Esophagus muscularis mucosa (tissue), 4 donors: ENCODE data around the gene FOXL2. TPM values are rescaled to one million over a fixed set of nuclear protein-coding genes. Genes with fewer than 3 reads are reported as not detected.

Experiments used
- DNase-seq: peaks from one replicate; pipeline ENCODE4 v3.0.0-alpha.2; 2017; ENCODE audit errors: extremely low spot score
- H3K27ac ChIP-seq, 4 donors: fragments of 200-600 bp; sonication (generic); replicated peaks in 1 of 4; 1 replicate in 3 of 4; 2 replicates in 1 of 4; pipeline ENCODE4 v1.5.1; 2016 to 2019; ENCODE audit warnings: mild to moderate bottlenecking in 1 of 4
- H3K27me3 ChIP-seq, 4 donors: fragments of 200-600 bp; sonication (generic); one replicate each; pipeline versions ENCODE4 v1.5.1 to v1.6.0; 2016 to 2019
- H3K36me3 ChIP-seq, 4 donors: fragments of 200-600 bp; sonication (generic); one replicate each; pipeline ENCODE4 v1.5.1; 2016 to 2019
- H3K4me1 ChIP-seq, 4 donors: fragments of 200-600 bp; sonication (generic); one replicate each; pipeline ENCODE4 v1.5.1; 2016 to 2019
- H3K4me3 ChIP-seq, 4 donors: fragments of 200-600 bp; sonication (generic); 1 replicate in 2 of 4; 2 replicates in 2 of 4; pipeline ENCODE4 v1.5.1; 2016 to 2019; ENCODE audit warnings: mild to moderate bottlenecking in 4 of 4, moderate library complexity in 1 of 4
- H3K9me3 ChIP-seq, 4 donors: fragments of 200-600 bp; sonication (generic); 1 replicate in 3 of 4; 2 replicates in 1 of 4; pipeline ENCODE4 v1.5.1; 2016 to 2019
- CTCF ChIP-seq, 3 experiments: fragments of 200-600 bp in 2 of 3; fragments of 450-650 bp in 1 of 3; sonication (generic) in 2 of 3; IDR thresholded peaks; one replicate each; pipeline ENCODE4 v1.5.1; 2017 to 2019; ENCODE audit warnings: antibody characterized with exemption in 3 of 3, mild to moderate bottlenecking in 2 of 3, moderate library complexity in 1 of 3
- EP300 ChIP-seq: sonication (generic); formaldehyde crosslinking; IDR thresholded peaks from one replicate; pipeline ENCODE4 v1.6.1; 2017; ENCODE audit warnings: antibody characterized with exemption
- POLR2A ChIP-seq: fragments of 450-650 bp; IDR thresholded peaks from one replicate; pipeline ENCODE4 v1.6.1; 2017; ENCODE audit warnings: antibody characterized with exemption, moderate library complexity, mild to moderate bottlenecking, low read depth
- POLR2AphosphoS5 ChIP-seq, 2 donors: sonication (generic); formaldehyde crosslinking; IDR thresholded peaks; one replicate each; pipeline ENCODE4 v1.6.1; 2017; ENCODE audit warnings: antibody characterized with exemption in 2 of 2
- WGBS: methylation state at CpG from one replicate; pipeline ENCODE4 v1.1.5; 2018; 5-methylcytosine and 5-hydroxymethylcytosine counted together
- intact Hi-C: fragments of 100-400 bp; cut with DNase I; formaldehyde crosslinking; loops from one replicate; pipeline ENCODE4 v1.15.1; 2023
- total RNA-seq, 4 donors: library from RNA; depleted of rRNA; stranded (reverse); fragments of >200 nt; gene quantifications; one replicate each; pipeline versions ENCODE4 v1.1.0 to v1.2.1, GENCODE V29; 2016

The FOXL2 gene
- total RNA-seq, 4 donors from 2014 or later = 0.17 to 0.26 TPM; not detected in 2

- H3K9me3 ChIP-seq = no peaks in the 10 kb centered on the region
- peak overlapping the region; percentile 87 to 96 (median 94) for H3K27ac ChIP-seq
- WGBS = 4% methylated on average over 46 of the region's 68 CpGs
- no peaks in the 10 kb centered on the region for H3K27me3 ChIP-seq
- peak overlapping the region; percentile 61 to 88 (median 82) for H3K4me3 ChIP-seq
- H3K36me3 ChIP-seq = no peaks in the 10 kb centered on the region
- TF ChIP-seq POLR2AphosphoS5 (IDR thresholded peaks at IDR 0.05) = peak; percentile 59 to 61
- TF ChIP-seq CTCF (IDR thresholded peaks at IDR 0.05) = peak; percentile 84 to 90 (median 88)
- TF ChIP-seq POLR2A = no peak
- no peak for TF ChIP-seq EP300
- intact Hi-C loops = loop anchor here (1.0 to 10.0 kb wide), 4 partner anchors 81 to 322 kb away; partner anchors contain the start of genes CEP70 and PIK3CB
- peaks cover 0 to 20% (median 15%) of the 10 kb centered on the region in 4 donors for H3K4me1 ChIP-seq
- peak; percentile 97 for DNase-seq
Observed at GRCh38 chr3:138915503-138916498, 31.1 kb downstream of the FOXL2 start.

- TF ChIP-seq EP300 (no peak), POLR2AphosphoS5 (IDR thresholded peaks at IDR 0.05) (no peak), POLR2A (no peak), CTCF (IDR thresholded peaks at IDR 0.05) (no peak)
- Histone ChIP-seq H3K4me3 (peak overlapping the region; percentile 61 to 88 (median 82)), H3K36me3 (no peaks in the 10 kb centered on the region), H3K4me1 (peaks cover 0 to 20% (median 15%) of the 10 kb centered on the region in 4 donors), H3K27me3 (no peaks in the 10 kb centered on the region), H3K9me3 (no peaks in the 10 kb centered on the region), H3K27ac (peak overlapping the region; percentile 87 to 96 (median 94))
- 13% methylated on average over 18 of the region's 19 CpGs for WGBS
- no peak for DNase-seq
- intact Hi-C loops = loop anchor here (1.0 to 10.0 kb wide), 3 partner anchors 80 to 321 kb away; partner anchors contain the start of genes CEP70 and PIK3CB
Observed at GRCh38 chr3:138914870-138915502, 32.0 kb downstream of the FOXL2 start.

GRCh38 chr3:138913766-138914165, 33.2 kb downstream of the FOXL2 start:
- no peak for DNase-seq
- intact Hi-C loops = loop anchor here (2.0 to 10.0 kb wide), 2 partner anchors 79 to 139 kb away; partner anchors contain the start of gene PIK3CB
- Histone ChIP-seq H3K9me3 (no peaks in the 10 kb centered on the region), H3K27me3 (no peaks in the 10 kb centered on the region), H3K27ac (no peak overlapping the region), H3K36me3 (no peaks in the 10 kb centered on the region), H3K4me3 (no peak overlapping the region), H3K4me1 (peaks cover 0 to 20% (median 15%) of the 10 kb centered on the region in 4 donors)
- TF ChIP-seq EP300 (no peak), POLR2A (no peak), POLR2AphosphoS5 (IDR thresholded peaks at IDR 0.05) (no peak), CTCF (IDR thresholded peaks at IDR 0.05) (no peak)
- WGBS = 93% methylated on average over 3 of the region's 3 CpGs

DNA sequence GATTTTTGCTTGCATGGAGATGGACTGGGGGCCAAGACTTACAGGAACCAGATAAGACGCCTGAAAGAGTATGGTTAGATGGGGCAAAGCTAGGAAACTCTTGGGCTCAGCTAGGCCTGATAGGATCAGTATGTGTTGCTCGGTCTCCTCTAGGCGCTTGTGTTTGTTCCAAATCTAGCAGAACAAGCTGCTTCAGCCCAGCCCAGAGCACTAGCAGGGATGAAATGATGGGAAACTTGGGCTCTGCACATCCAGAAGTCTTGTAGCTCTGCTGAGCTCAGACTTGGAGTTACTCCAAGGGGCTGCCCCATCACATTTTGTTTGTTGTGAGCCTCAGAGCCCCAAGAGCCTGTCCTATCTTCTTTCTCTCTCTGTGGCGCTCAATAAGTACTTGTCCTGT, 34.7 kb downstream of the FOXL2 start:
- 94% methylated on average over 4 of the region's 4 CpGs for WGBS
- no peaks in the 10 kb centered on the region for H3K9me3 ChIP-seq
- peaks cover 0 to 20% (median 15%) of the 10 kb centered on the region in 4 donors for H3K4me1 ChIP-seq

More for the DNA sequence above, 34.7 kb downstream of the FOXL2 start:
- no peaks in the 10 kb centered on the region for H3K27me3 ChIP-seq
- no peak overlapping the region for H3K4me3 ChIP-seq
- H3K27ac ChIP-seq = no peak overlapping the region
- TF ChIP-seq CTCF (IDR thresholded peaks at IDR 0.05) (no peak), POLR2AphosphoS5 (IDR thresholded peaks at IDR 0.05) (no peak), EP300 (no peak), POLR2A (no peak)
- no peak for DNase-seq
- H3K36me3 ChIP-seq = no peaks in the 10 kb centered on the region
- intact Hi-C loops = loop anchor here (10.0 kb wide), 1 partner anchor 137 kb away; no protein-coding TSS in a partner anchor
